GM19324 (cell line): ENCODE measurements around the gene BET1.
"Not testable (repeated sequence)": the region's sequence is repeated elsewhere in the genome, so short reads cannot be mapped to it uniquely, and the experiment has no call there.

Experiments used
- ATAC-seq: cut with Tn5 transposase; IDR thresholded peaks from one replicate; pipeline ENCODE4 v1.9.1; 2021; ENCODE audit warnings: mild to moderate bottlenecking, moderate library complexity; ENCODE audit not compliant: unreplicated experiment, low FRiP score

Gene BET1

DNA sequence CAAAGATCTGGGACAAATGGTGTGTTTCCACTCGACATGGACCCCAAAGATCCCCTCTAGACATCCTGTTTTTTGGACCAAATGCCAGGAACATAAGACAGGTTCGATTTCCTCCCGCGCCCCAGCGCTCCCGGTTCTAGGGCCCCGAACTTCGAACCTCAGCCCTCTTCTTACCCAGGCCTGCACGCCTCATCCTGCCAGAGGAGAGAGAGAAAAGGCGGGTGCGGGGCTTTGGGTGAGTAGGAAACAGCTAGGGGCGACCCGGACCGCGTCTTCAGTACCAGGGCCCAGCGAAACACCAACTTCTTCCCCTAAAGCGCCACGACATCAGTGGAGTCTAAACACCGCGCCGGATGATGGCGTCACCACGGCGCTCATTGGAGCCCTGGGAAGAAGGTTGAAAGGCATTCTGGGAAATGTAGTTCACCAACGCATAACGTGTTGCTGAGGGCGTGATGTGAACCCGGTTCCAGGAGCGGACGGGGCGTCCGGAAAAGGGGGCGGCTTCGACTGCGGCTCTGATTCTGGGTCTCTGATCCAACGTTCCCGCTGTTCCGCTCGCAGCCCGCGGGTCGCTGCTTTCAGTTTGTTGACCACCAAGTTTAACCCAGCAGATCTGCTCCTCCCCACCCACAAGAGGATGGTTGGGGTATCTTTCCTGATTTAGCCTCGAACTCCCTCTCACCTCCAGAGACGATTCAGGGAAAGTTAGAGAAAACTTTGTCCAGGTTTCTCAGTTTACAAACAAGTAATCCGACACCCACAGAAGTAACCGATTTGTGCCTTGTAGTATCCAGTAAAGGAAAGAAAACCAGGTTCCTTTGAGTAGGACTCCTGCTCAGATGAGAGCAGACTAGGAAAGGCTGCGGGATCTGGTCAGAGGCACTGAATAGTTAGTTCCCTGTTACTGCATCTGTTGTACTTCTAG is at the start of gene BET1:
BET1 (minus strand) TSS at position 332 of the 928 bp plus-strand sequence; CDS start at position 193, 139 bp downstream.
- ATAC-seq: peak; percentile 99

DNA sequence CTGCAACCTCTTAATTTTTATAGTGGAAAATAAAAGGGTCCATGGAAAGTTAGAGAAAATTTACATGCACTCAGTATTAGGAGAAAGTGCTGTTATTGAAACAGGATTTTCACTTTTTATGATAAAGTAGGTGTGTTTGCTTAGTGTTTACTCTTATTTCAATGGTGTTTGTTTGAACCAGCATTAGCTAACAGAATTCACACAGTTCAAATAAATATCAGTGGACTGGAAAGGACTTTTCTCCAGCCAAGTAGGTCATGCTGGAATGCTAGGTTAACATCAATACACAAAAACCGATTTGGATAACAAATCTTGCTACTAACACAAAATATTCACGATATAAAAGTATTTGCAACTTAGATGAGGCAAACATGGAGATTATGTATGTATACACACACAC is 49.4 kb upstream of the BET1 start:
- ATAC-seq: no peak

GRCh38 chr7:94052398-94053180 is 48.4 kb upstream of the BET1 start:
- peak; percentile 51 for ATAC-seq

- ATAC-seq: peak; percentile 87
Observed at GRCh38 chr7:94050046-94050445, 45.9 kb upstream of the BET1 start.

DNA sequence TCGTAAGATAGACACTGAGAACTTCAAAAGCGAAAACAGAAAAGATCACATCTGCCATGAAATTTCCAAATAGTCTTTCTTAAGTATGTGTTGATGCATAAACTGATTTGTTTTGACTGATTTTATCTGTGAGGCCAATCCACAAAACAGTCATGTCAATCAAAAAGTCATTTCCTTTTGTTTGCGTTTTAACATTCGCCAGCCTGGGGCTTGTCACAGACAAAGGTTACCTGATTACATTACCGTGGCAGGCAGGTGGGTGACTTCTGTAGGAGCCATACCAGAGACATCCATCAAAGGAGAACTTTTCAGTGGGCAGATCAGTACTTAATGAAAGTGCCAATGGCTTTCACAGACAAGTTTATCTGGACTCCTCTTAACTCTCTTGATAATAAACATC is 45.5 kb upstream of the BET1 start:
- ATAC-seq: peak; percentile 29

GRCh38 chr7:94048755-94049154 is 44.6 kb upstream of the BET1 start:
- ATAC-seq: no peak

- no peak for ATAC-seq
Observed at GRCh38 chr7:94047956-94048355, 43.8 kb upstream of the BET1 start.

- no peak for ATAC-seq
Observed at GRCh38 chr7:94045581-94045980, 41.4 kb upstream of the BET1 start.

GRCh38 chr7:94044806-94045205 is 40.7 kb upstream of the BET1 start:
- ATAC-seq: no peak

- ATAC-seq: no peak
Observed at GRCh38 chr7:94043299-94043698, 39.1 kb upstream of the BET1 start.

DNA sequence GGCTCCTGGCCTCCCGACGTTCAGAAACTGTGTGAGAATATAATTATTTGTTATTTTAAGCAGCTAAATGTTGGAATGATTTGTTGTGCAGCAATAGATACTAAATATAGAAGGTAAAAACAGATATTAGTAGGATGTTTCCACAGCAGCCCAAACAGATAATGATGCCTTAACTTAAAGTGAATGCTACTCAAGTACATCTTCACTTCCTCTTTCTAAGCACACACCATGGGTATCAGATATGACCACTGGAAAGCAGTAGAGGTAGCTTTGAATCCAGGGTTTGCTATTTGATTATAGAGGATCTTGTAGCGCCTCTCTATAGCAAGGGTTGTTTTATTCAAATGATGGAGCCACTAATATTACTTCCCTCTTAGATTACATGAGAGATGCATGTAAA is 38.2 kb upstream of the BET1 start:
- ATAC-seq: peak; percentile 81

DNA sequence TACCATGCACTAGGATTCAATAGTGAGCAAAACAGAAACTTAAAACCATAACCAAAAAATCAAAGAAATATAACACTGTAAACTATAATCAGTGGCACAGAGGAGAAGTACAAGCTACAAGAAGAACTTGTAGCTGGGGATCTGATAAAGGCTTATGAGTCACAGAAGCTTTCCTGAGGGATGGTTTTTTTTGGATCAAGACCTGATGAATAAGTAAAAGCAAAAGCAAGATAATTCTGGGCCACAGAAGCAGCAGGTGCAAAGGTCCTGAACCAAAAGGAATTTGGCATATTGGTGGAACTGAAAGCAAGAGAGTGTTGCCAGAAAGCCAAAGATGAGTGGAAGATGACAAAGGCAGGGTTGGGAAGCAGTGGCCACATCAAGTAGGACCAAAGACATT is 37.4 kb upstream of the BET1 start:
- ATAC-seq: no peak

- ATAC-seq: no peak
Observed at GRCh38 chr7:94040254-94040653, 36.1 kb upstream of the BET1 start.

GRCh38 chr7:94039368-94040035 is 35.3 kb upstream of the BET1 start:
- no peak for ATAC-seq

DNA sequence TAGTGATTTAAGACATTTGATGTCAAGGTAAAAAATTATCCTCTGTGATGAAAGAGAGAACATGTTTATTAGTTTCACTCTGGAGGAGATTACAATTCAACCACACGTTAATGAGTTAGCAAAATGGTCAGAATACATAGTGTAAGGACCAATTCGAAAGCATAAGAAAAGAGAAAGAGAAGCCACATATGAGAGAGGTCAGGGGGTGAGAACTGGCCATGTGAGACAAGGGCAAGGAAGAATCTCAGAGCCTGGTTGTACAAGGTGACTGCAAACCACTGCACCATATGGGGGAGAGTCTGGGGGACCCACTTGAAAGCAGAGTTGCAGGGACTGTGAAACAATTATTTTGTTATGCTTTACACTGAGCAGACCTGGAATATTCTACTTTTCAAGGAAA is 27.7 kb upstream of the BET1 start:
- no peak for ATAC-seq

GRCh38 chr7:94030634-94031033 is 26.5 kb upstream of the BET1 start:
- ATAC-seq: no peak

DNA sequence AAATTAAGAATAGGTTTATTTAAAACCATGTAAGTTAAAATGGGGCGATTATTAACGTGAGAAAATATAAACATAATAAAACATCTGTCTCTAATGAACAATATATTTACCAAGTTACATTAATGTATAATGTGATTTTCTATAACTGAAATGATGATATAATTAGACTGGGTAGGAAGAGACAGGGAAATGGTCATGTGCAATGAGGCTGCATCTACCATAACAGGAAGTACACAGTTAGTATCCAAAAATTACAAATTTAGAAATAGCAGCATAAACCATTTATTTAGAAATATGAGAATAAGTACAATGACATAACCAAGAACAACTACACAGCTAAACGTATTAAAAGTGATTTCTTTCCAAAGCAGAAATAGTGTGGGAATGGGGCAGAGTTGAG is 25.8 kb upstream of the BET1 start:
- ATAC-seq: no peak

GRCh38 chr7:94028768-94029167 is 24.6 kb upstream of the BET1 start:
- no peak for ATAC-seq

DNA sequence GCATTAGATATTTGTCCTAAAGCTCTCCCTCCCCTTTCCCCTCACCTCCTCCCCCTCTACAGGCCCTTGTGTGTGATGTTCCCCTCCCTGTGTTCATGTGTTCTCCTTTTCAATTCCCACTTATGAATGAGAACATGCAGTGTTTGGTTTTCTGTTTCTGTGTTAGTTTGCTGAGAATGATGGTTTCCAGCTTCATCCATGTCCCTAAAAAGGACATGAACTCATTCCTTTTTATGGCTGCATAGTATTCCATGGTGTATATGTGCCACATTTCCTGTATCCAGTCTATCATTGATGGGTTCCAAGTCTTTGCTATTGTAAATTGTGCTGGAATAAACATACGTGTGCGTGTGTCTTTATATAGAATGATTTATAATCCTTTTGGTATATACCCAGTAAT is 22.5 kb upstream of the BET1 start:
- ATAC-seq: not testable (repeated sequence)

DNA sequence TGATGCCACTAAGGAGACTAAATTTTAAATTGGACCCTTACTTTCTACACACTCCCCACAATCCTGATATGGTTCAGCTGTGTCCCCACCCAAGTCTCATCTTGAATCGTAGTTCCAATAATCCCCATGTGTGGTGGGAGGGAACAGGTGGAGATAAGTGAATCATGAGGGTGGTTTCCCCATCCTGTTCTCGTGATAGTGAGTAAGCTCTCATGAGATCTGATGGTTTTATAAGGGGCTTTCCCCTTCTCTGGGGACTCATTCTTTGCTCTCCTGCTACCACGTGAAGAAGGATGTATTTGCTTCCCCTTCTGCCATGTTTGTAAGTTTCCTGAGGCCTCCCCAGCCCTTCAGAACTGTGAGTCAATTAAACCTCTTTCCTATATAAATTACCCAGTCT is 18.4 kb upstream of the BET1 start:
- ATAC-seq: no peak

DNA sequence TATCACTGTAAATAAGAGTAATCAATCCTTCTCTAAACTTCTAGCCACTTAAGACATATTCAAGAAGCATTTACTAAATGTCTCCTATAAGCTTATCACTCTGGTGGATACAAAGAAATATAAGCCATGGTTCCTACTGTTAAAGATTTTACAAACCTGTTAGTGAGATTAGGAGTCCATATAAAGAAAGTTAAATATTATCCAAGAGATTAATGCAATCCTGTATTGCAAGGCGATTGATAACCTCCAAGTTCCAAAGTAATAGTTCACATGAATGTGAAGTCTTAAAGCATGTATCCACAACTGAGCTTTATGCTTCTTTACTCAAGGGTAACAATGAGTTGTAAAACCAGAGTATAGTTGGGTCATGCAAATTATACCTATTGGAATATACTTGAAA is 12.6 kb upstream of the BET1 start:
- no peak for ATAC-seq
